Cardiac atrium fibroblast (primary cell): ENCODE measurements around the gene FGFRL1. TPM values are rescaled to one million over a fixed set of nuclear protein-coding genes. Genes with fewer than 3 reads are reported as not detected.

Experiments used
- total RNA-seq: library from RNA; depleted of rRNA; stranded (reverse); fragments of >200 nt; gene quantifications from 2 replicates; pipeline ENCODE4 v1.2.3, GENCODE V29; 2015

Gene FGFRL1
- total RNA-seq, result 32.0 and 42.9 TPM in 2 replicates

GRCh38 chr4:1011022-1011665 is at the start of gene FGFRL1:
Gene FGFRL1, plus strand, starts transcription at chr4:1011626. Its CDS starts 860 bp downstream, at chr4:1012486.

GRCh38 chr4:973431-974397 is 37.7 kb upstream of the FGFRL1 start, which contains the start of gene DGKQ:
Gene DGKQ, minus strand, starts transcription at chr4:973569. Its CDS starts 87 bp downstream, at chr4:973482.

DNA sequence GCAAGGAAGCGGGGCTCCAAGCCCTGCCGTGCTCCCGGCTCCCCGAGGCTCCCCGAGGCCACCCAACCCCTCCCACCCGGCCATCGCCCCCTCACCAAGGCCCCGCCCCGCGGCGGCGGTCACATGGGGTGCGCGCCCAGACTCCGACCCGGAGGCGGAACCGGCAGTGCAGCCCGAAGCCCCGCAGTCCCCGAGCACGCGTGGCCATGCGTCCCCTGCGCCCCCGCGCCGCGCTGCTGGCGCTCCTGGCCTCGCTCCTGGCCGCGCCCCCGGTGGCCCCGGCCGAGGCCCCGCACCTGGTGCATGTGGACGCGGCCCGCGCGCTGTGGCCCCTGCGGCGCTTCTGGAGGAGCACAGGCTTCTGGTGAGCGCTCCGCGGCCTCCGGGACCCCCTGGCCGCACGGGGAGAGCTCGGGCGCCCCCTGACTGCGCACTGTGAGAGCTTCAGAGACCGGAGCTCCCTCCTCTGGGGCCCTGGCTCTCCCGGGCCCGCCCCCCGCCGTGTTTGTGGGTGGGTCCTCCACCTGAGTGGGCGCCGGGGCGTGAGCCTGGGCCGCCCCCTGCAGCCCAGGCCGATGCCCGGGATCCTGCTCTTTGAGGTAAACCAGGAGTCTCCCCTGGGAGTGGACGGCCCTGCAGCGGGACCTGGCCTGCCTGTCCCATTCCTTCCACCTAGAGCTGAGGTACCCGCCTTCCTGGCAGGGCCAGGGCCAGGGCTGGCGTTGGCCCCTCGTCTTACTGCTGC is 24.4 kb upstream of the FGFRL1 start, which contains the start of gene IDUA:
Gene IDUA, plus strand, starts transcription at position 166 of the 745 bp plus-strand sequence. Its CDS starts 41 bp downstream, at position 207.

GRCh38 chr4:993111-994029 is 18.1 kb upstream of the FGFRL1 start, which contains the start of gene SLC26A1:
Gene SLC26A1, minus strand, starts transcription at chr4:993404. Its CDS starts 1,701 bp downstream, at chr4:991703.

Other genes starting within 250 kb of the FGFRL1 start
- not detected in 2 replicates for gene CPLX1, start 185.5 kb upstream of the FGFRL1 start, total RNA-seq
- 67.9 and 84.3 TPM in 2 replicates for gene GAK, start 79.3 kb upstream of the FGFRL1 start, total RNA-seq
- gene TMEM175, start 79.2 kb upstream of the FGFRL1 start, total RNA-seq, result 16.7 and 20.9 TPM in 2 replicates
- gene DGKQ, start 38.1 kb upstream of the FGFRL1 start, total RNA-seq, result 8.3 and 10.7 TPM in 2 replicates
- 11.0 and 17.1 TPM in 2 replicates for gene IDUA, start 24.6 kb upstream of the FGFRL1 start, total RNA-seq
- gene SLC26A1, start 18.2 kb upstream of the FGFRL1 start, total RNA-seq, result not detected in 2 replicates
- 0.81 and 4.2 TPM in 2 replicates for gene RNF212, start 101.9 kb downstream of the FGFRL1 start, total RNA-seq
- 63.4 and 71.4 TPM in 2 replicates for gene SPON2, start 161.0 kb downstream of the FGFRL1 start, total RNA-seq
- 112 and 165 TPM in 2 replicates for gene CTBP1, start 237.5 kb downstream of the FGFRL1 start, total RNA-seq